Prostate gland (tissue), 2 donors: ENCODE measurements around the gene APOBEC3G. TPM values are rescaled to one million over a fixed set of nuclear protein-coding genes. Genes with fewer than 3 reads are reported as not detected.

ENCODE experiments used
- DNase-seq: peaks from one replicate; pipeline ENCODE4 v3.0.0-alpha.2; 2019; ENCODE audit warnings: low spot score
- H3K27ac ChIP-seq, 2 donors: fragments of 200-600 bp; sonication (generic); 2 replicates each; pipeline ENCODE4 v1.5.1; 2017 to 2019
- H3K27me3 ChIP-seq: fragments of 200-600 bp; sonication (generic); replicated peaks from 2 replicates; pipeline ENCODE4 v1.5.1; 2019; ENCODE audit not compliant: insufficient read depth
- H3K36me3 ChIP-seq, 2 donors: fragments of 200-600 bp; sonication (generic); 1 replicate in 1 of 2; 2 replicates in 1 of 2; pipeline versions ENCODE4 v1.5.1 to v1.8.1; 2017 to 2019
- H3K4me1 ChIP-seq: fragments of 200-600 bp; sonication (generic); replicated peaks from 2 replicates; pipeline ENCODE4 v1.5.1; 2019
- H3K4me3 ChIP-seq, 2 donors: fragments of 200-600 bp; sonication (generic); 2 replicates each; pipeline ENCODE4 v1.5.1; 2017 to 2019
- H3K9me3 ChIP-seq: fragments of 200-600 bp; sonication (generic); 2 replicates; pipeline ENCODE4 v1.5.1; 2017
- CTCF ChIP-seq, 4 experiments: fragments of 200-600 bp in 2 of 4; fragments of 450-650 bp in 2 of 4; sonication (generic) in 2 of 4; IDR thresholded peaks; 1 replicate in 3 of 4; 2 replicates in 1 of 4; pipeline ENCODE4 v1.5.1; 2016 to 2019; ENCODE audit warnings: antibody characterized with exemption in 4 of 4, mild to moderate bottlenecking in 2 of 4, moderate library complexity in 2 of 4
- POLR2A ChIP-seq: fragments of 450-650 bp; IDR thresholded peaks from one replicate; pipeline ENCODE4 v1.6.1; 2016; ENCODE audit warnings: antibody characterized with exemption, mild to moderate bottlenecking
- POLR2AphosphoS5 ChIP-seq: sonication (generic); formaldehyde crosslinking; IDR thresholded peaks from one replicate; pipeline ENCODE4 v1.6.1; 2017; ENCODE audit warnings: antibody characterized with exemption
- WGBS: methylation state at CpG from one replicate; pipeline ENCODE4 v1.1.5; 2018; 5-methylcytosine and 5-hydroxymethylcytosine counted together
- intact Hi-C: fragments of 100-400 bp; cut with DNase I; formaldehyde crosslinking; loops from one replicate; pipeline ENCODE4 v1.14.2; 2022
- total RNA-seq, 2 donors: library from RNA; depleted of rRNA; stranded (reverse); fragments of >200 nt; gene quantifications; one replicate each; pipeline ENCODE4 v1.1.0, GENCODE V29; 2016

The APOBEC3G gene
- total RNA-seq, 2 donors from 2014 or later, result 17.7 to 52.3 TPM

GRCh38 chr22:39114112-39114511 lies 37.0 kb downstream of the APOBEC3G start:
- intact Hi-C loops, result no loop called here
- no peak overlapping the region for H3K4me3 ChIP-seq
- no peaks in the 10 kb centered on the region for H3K36me3 ChIP-seq
- no peaks in the 10 kb centered on the region for H3K4me1 ChIP-seq
- TF ChIP-seq POLR2AphosphoS5 (no peak), CTCF (IDR thresholded peaks at IDR 0.05) (no peak), POLR2A (no peak)
- 47% methylated on average over 6 of the region's 6 CpGs for WGBS
- DNase-seq, result no peak
- no peaks in the 10 kb centered on the region for H3K9me3 ChIP-seq
- no peak overlapping the region for H3K27ac ChIP-seq
- no peaks in the 10 kb centered on the region for H3K27me3 ChIP-seq

GRCh38 chr22:39115570-39115969 lies 38.5 kb downstream of the APOBEC3G start:
- no peak overlapping the region for H3K4me3 ChIP-seq
- no peaks in the 10 kb centered on the region for H3K9me3 ChIP-seq
- intact Hi-C loops, result no loop called here
- no peaks in the 10 kb centered on the region for H3K4me1 ChIP-seq
- no peak for DNase-seq
- TF ChIP-seq POLR2A (no peak), CTCF (IDR thresholded peaks at IDR 0.05) (no peak), POLR2AphosphoS5 (no peak)
- no peaks in the 10 kb centered on the region for H3K36me3 ChIP-seq
- 91% methylated on average over 2 of the region's 2 CpGs for WGBS
- no peaks in the 10 kb centered on the region for H3K27me3 ChIP-seq
- no peak overlapping the region for H3K27ac ChIP-seq

GRCh38 chr22:39115977-39116621 lies 39.0 kb downstream of the APOBEC3G start:
- H3K27ac ChIP-seq, result no peak overlapping the region
- TF ChIP-seq POLR2A (no peak), POLR2AphosphoS5 (no peak), CTCF (IDR thresholded peaks at IDR 0.05) (no peak)
- DNase-seq, result no peak
- H3K4me3 ChIP-seq, result no peak overlapping the region
- intact Hi-C loops, result no loop called here
- no peaks in the 10 kb centered on the region for H3K4me1 ChIP-seq
- 95% methylated on average over 9 of the region's 9 CpGs for WGBS
- H3K27me3 ChIP-seq, result no peaks in the 10 kb centered on the region
- H3K9me3 ChIP-seq, result no peaks in the 10 kb centered on the region
- H3K36me3 ChIP-seq, result no peaks in the 10 kb centered on the region

GRCh38 chr22:39117585-39118191 lies 40.6 kb downstream of the APOBEC3G start:
- Histone ChIP-seq H3K4me3 (no peak overlapping the region), H3K36me3 (no peaks in the 10 kb centered on the region), H3K27ac (no peak overlapping the region), H3K9me3 (no peaks in the 10 kb centered on the region), H3K27me3 (no peaks in the 10 kb centered on the region), H3K4me1 (no peaks in the 10 kb centered on the region)
- 69% methylated on average over 14 of the region's 14 CpGs for WGBS
- peak; percentile 36 for DNase-seq
- TF ChIP-seq POLR2A (no peak), POLR2AphosphoS5 (peak; percentile 13), CTCF (IDR thresholded peaks at IDR 0.05) (peak in 3 of 4 experiments; percentile 38 to 65 (median 50))
- intact Hi-C loops, result no loop called here

- Histone ChIP-seq H3K27me3 (no peaks in the 10 kb centered on the region), H3K36me3 (no peaks in the 10 kb centered on the region), H3K27ac (no peak overlapping the region), H3K4me1 (no peaks in the 10 kb centered on the region), H3K9me3 (no peaks in the 10 kb centered on the region), H3K4me3 (no peak overlapping the region)
- intact Hi-C loops, result loop anchor here (10.0 kb wide), 3 partner anchors 106 to 356 kb away; partner anchors contain the start of gene APOBEC3C
- TF ChIP-seq CTCF (IDR thresholded peaks at IDR 0.05) (no peak), POLR2AphosphoS5 (no peak), POLR2A (no peak)
- no peak for DNase-seq
- 93% methylated on average over 4 of the region's 4 CpGs for WGBS
Observed at GRCh38 chr22:39120983-39121382, 43.9 kb downstream of the APOBEC3G start.
